Body of pancreas (tissue), 4 donors: Measurements from ENCODE around the gene METTL24. TPM values are rescaled to one million over a fixed set of nuclear protein-coding genes. Genes with fewer than 3 reads are reported as not detected.

Source experiments
- ATAC-seq: fragments of 150-250 bp; one replicate; pipeline ENCODE4 v1.9.1; 2016
- DNase-seq, 4 donors: peaks; one replicate each; pipeline ENCODE4 v3.0.0-alpha.2; 2019
- H3K27ac ChIP-seq, 4 donors: fragments of 200-600 bp; sonication (generic); 1 replicate in 3 of 4; 2 replicates in 1 of 4; pipeline versions ENCODE4 v1.5.1 to v1.6.1; 2016 to 2019; ENCODE audit warnings: mild to moderate bottlenecking in 1 of 4, mixed read lengths in 1 of 4, moderate library complexity in 1 of 4
- H3K27me3 ChIP-seq, 2 donors: fragments of 200-600 bp; sonication (generic); one replicate each; pipeline ENCODE4 v1.6.0; 2016; ENCODE audit warnings: mild to moderate bottlenecking in 1 of 2
- H3K36me3 ChIP-seq, 2 donors: fragments of 200-600 bp; sonication (generic); replicated peaks in 1 of 2; 2 replicates each; pipeline ENCODE4 v1.5.1; 2016; ENCODE audit warnings: low read depth in 2 of 2; ENCODE audit not compliant: insufficient read depth in 1 of 2
- H3K4me1 ChIP-seq: fragments of 200-600 bp; sonication (generic); one replicate; pipeline ENCODE4 v1.6.0; 2016
- H3K4me3 ChIP-seq, 2 donors: fragments of 200-600 bp; sonication (generic); 1 replicate in 1 of 2; 2 replicates in 1 of 2; pipeline ENCODE4 v1.5.1; 2016 to 2019
- H3K9me3 ChIP-seq, 3 donors: fragments of 200-600 bp; sonication (generic); 1 replicate in 2 of 3; 2 replicates in 1 of 3; pipeline ENCODE4 v1.5.1; 2016
- POLR2A ChIP-seq, 3 donors: fragments of 450-650 bp; IDR thresholded peaks; one replicate each; pipeline ENCODE4 v1.6.1; 2016; ENCODE audit warnings: antibody characterized with exemption in 3 of 3, mild to moderate bottlenecking in 2 of 3
- WGBS, 2 donors: methylation state at CpG; one replicate each; pipeline ENCODE4 v1.1.5; 2017; 5-methylcytosine and 5-hydroxymethylcytosine counted together
- intact Hi-C: fragments of 100-400 bp; cut with DNase I; formaldehyde crosslinking; loops from one replicate; pipeline ENCODE4 v1.15.1; 2023
- total RNA-seq, 2 donors: library from RNA; depleted of rRNA; stranded (reverse); fragments of >200 nt; gene quantifications; one replicate each; pipeline ENCODE4 v1.1.0, GENCODE V29; 2016
- TF ChIP-seq, protein P1 (sequence below), 7 experiments: fragments of 450-650 bp in 4 of 7; fragments of 200-600 bp in 3 of 7; sonication (generic) in 3 of 7; IDR thresholded peaks; one replicate each; pipeline ENCODE4 v1.5.1; 2016 to 2019; ENCODE audit warnings: antibody characterized with exemption in 7 of 7

The METTL24 gene
- total RNA-seq, 2 donors from 2014 or later: 2.3 to 4.0 TPM

DNA sequence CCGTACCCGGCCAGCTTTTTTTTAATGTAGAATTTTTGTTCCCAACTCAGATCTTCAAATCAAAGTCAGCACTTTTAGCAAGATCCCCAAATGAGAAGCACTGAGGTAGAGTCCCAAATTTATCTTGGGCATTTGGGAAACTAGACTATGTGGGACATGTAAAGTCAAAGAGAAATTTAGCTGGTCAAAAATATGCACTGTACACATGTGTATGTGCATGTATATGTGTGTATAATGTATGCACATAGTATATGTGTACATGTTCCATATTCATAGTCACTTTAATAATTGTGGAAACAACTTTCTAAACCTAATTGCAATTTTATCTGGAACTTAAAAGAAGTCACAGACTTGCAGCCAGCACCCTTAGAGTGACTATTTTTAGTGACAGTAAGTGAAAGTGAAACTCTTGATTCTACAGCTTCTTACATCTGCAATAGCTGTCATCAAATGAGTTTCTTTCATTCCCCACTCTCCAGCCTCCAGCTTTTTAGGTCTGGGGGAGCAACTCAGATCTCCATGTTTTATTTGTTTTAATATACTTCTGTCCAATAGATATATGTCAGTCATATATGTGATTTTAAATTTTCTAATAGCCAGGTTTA lies 124.3 kb downstream of the METTL24 start:
- Histone ChIP-seq H3K4me1 (no peaks in the 10 kb centered on the region), H3K36me3 (peaks cover 0 to 1% of the 10 kb centered on the region in 2 donors), H3K9me3 (no peaks in the 10 kb centered on the region), H3K27me3 (no peaks in the 10 kb centered on the region), H3K4me3 (no peak overlapping the region), H3K27ac (no peak overlapping the region)
- DNase-seq: no peak
- TF ChIP-seq, protein P1, sequence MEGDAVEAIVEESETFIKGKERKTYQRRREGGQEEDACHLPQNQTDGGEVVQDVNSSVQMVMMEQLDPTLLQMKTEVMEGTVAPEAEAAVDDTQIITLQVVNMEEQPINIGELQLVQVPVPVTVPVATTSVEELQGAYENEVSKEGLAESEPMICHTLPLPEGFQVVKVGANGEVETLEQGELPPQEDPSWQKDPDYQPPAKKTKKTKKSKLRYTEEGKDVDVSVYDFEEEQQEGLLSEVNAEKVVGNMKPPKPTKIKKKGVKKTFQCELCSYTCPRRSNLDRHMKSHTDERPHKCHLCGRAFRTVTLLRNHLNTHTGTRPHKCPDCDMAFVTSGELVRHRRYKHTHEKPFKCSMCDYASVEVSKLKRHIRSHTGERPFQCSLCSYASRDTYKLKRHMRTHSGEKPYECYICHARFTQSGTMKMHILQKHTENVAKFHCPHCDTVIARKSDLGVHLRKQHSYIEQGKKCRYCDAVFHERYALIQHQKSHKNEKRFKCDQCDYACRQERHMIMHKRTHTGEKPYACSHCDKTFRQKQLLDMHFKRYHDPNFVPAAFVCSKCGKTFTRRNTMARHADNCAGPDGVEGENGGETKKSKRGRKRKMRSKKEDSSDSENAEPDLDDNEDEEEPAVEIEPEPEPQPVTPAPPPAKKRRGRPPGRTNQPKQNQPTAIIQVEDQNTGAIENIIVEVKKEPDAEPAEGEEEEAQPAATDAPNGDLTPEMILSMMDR (IDR thresholded peaks at IDR 0.05): no peak
- intact Hi-C loops: no loop called here
- 95 to 100% methylated on average over 2 of the region's 2 CpGs for WGBS, 2 donors
- no peak for ATAC-seq

DNA sequence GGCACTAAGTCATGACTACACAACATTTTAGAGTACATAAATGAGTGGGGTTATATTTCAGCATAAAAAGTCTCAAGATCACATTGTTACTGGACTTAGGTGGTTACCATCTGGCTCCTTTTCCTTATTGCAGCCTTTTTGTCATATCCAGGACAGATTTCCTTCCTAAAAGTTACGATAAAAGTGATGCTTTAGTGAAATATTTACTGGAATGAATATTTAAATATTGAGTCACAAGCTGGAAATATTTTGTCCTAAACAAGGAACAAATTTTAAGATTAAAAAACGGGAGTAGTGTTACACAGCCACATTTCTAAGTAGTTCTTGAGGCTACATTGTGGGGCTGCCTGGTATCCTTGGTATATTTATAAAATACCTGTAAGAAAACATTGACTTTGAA lies 125.7 kb downstream of the METTL24 start:
- Histone ChIP-seq H3K36me3 (peaks cover 0 to 7% of the 10 kb centered on the region in 2 donors), H3K4me1 (no peaks in the 10 kb centered on the region), H3K27ac (no peak overlapping the region), H3K4me3 (no peak overlapping the region), H3K9me3 (no peaks in the 10 kb centered on the region), H3K27me3 (no peaks in the 10 kb centered on the region)
- no peak for DNase-seq
- WGBS, 2 donors: 75 to 80% methylated on average over 2 of the region's 2 CpGs
- TF ChIP-seq, protein P1 (IDR thresholded peaks at IDR 0.05): no peak
- no peak for TF ChIP-seq POLR2A (IDR thresholded peaks at IDR 0.05)
- intact Hi-C loops: no loop called here
- no peak for ATAC-seq

DNA sequence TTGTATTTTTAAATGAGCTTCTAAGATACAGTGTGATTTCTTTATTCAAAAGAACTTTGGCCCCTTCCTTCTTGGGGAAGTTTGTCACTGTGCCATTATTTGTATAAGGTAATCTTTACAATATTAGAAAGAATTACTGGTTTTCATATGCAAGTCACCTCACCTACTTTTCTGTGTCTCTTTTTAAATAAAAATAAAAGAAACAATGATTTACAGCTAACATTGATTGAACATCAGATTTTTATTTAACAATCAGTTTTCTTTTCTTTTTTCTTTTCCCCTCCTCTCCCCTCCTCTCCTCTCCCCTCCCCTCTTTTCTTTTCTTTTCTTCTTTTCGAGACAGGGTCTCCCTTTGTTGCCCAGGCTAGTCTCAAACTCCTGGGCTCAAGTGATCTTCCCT lies 131.9 kb downstream of the METTL24 start:
- 100% methylated on average over 1 of the region's 1 CpG for WGBS, 2 donors
- H3K27me3 ChIP-seq: no peaks in the 10 kb centered on the region
- H3K9me3 ChIP-seq: no peaks in the 10 kb centered on the region
- peaks cover 0 to 11% of the 10 kb centered on the region in 2 donors for H3K36me3 ChIP-seq
- intact Hi-C loops: no loop called here
- DNase-seq (no peak), ATAC-seq (no peak)
- no peaks in the 10 kb centered on the region for H3K4me1 ChIP-seq
- TF ChIP-seq, protein P1 (IDR thresholded peaks at IDR 0.05): no peak
- TF ChIP-seq POLR2A (IDR thresholded peaks at IDR 0.05): no peak
- H3K4me3 ChIP-seq: no peak overlapping the region
- no peak overlapping the region for H3K27ac ChIP-seq

DNA sequence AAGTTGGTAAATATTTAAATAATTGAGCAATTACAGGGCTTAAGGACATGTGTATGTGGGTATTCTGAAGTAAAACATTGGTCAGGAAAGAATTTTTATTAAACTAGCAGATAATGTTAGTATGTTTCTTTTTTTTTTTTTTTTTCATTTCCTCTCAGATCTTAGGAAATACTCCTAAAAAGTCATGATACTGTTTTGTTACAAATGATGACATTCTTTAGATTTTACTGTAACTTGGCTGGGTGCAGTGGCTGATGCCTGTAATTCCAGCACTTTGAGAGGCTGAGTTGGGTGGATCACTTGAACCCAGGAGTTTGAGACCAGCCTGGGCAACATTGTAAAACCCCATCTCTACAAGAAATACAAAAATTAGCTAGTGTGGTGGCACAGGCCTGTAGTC lies 136.4 kb downstream of the METTL24 start:
- Histone ChIP-seq H3K9me3 (no peaks in the 10 kb centered on the region), H3K4me1 (no peaks in the 10 kb centered on the region), H3K36me3 (peaks cover 0 to 19% of the 10 kb centered on the region in 2 donors), H3K27ac (no peak overlapping the region), H3K4me3 (no peak overlapping the region), H3K27me3 (no peaks in the 10 kb centered on the region)
- ATAC-seq: no peak
- DNase-seq: no peak
- intact Hi-C loops: no loop called here
- no peak for TF ChIP-seq POLR2A (IDR thresholded peaks at IDR 0.05)
- TF ChIP-seq, protein P1 (IDR thresholded peaks at IDR 0.05): no peak

DNA sequence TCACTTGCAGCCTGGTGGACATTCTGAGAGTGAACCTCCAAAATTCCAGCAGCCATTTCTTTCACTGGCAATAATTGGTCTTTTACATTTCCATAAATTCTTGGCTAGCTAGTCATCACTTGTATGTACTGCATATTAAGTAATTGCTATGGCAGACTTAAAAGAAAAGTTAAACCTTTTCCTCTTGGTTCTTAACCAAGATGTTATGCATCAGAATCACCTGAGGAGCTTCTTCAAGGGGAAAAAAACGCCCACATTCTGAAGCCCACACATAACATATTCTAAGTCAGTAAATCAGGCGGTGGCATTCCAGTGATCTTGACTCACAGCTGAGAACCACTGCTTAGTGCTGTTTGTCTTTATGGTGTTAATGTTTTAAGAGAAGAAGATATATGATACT lies 140.9 kb downstream of the METTL24 start:
- intact Hi-C loops: no loop called here
- ATAC-seq (no peak), DNase-seq (no peak)
- no peaks in the 10 kb centered on the region for H3K4me1 ChIP-seq
- no peaks in the 10 kb centered on the region for H3K9me3 ChIP-seq
- H3K36me3 ChIP-seq: peaks cover 0 to 34% of the 10 kb centered on the region in 2 donors
- TF ChIP-seq, protein P1 (IDR thresholded peaks at IDR 0.05): no peak
- WGBS, 2 donors: 76 to 85% methylated on average over 2 of the region's 2 CpGs
- no peak overlapping the region for H3K4me3 ChIP-seq
- no peaks in the 10 kb centered on the region for H3K27me3 ChIP-seq
- no peak overlapping the region for H3K27ac ChIP-seq
